ENCODE results near the gene OR13J1.
"Not testable (repeated sequence)": the region's sequence is repeated elsewhere in the genome, so short reads cannot be mapped to it uniquely, and the experiment has no call there.

OR13J1 gene

DNA sequence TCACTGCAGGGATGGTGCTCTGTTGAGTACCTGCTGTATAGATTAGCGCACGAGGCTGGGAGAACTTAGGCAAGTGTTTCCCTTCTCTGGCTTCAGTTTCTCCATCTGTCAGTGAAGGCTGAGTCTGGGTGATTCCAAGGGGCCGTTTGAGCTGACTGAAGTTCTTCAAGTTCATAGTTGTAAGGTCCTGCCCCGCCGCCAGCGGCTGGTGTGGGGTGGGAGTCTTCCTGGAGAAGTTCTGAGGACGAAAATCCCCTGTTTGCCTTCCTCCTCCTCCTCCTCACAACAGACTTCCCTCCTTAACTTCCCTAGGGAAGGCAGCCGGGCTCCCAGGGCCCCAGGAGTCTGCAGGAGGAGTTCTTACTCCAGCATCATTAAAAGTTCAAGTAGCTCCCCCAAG, 34.1 kb upstream of the OR13J1 start:
- no peak for DNase-seq (ENCODE audit: low read depth in 2 of 2)

DNA sequence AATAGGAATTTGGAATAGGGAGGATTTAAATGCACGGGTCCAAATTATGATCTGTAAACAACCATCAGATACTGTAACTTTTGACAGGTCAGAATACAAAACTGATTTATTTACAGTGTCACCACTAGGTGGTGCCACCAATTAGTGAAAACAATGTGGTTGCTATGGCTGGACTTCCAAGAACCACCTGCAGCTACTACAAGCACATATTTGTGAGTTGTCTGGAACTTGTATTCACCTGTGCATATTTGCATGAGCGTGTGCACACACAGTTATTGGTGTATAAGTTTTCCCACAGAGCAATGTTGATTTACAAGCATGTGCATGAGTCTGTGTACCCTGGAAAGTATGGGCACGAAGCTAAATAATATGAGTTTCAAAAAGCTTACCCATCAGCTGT, 32.8 kb upstream of the OR13J1 start:
- no peak for DNase-seq (ENCODE audit: low read depth in 2 of 2)

DNA sequence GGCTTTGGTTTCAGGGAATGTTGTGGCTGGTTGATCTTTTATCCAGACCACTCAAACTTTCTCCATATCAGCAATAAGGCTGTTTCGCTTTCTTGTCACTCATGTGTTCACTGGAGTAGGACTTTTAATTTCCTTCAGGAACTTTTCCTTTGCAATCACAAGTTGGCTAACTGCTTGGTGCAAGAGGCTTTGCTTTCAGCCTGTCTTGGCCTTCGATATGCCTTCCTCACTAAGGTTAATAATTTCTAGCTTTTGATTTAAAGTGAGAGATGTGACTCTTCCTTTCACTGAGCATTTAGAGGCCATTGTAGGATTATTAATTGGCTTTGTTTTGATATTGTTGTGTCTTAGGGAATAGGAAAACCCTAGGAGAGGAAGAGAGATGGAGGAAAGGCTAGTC, 28.8 kb upstream of the OR13J1 start:
- DNase-seq (ENCODE audit: low read depth in 2 of 2) = no peak

DNA sequence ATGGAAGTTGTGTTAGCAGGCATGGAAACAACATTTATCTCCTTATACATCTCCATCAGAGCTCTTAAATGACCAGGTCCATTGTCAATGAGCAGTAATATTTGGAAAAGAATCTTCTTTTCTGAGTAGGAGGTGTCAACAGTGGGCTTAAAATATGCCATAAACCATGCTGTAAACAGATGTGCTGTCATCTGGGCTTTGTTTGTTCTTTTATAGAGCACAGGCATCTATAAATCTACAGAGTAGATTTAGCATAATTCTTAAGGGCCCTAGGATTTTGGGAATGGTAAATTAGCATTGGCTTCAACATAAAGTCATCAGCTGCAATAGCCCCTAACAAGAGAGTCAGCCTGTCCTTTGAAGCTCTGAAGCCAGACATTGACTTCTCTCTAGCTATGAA, 28.1 kb upstream of the OR13J1 start:
- DNase-seq (ENCODE audit: low read depth in 2 of 2) = no peak

DNA sequence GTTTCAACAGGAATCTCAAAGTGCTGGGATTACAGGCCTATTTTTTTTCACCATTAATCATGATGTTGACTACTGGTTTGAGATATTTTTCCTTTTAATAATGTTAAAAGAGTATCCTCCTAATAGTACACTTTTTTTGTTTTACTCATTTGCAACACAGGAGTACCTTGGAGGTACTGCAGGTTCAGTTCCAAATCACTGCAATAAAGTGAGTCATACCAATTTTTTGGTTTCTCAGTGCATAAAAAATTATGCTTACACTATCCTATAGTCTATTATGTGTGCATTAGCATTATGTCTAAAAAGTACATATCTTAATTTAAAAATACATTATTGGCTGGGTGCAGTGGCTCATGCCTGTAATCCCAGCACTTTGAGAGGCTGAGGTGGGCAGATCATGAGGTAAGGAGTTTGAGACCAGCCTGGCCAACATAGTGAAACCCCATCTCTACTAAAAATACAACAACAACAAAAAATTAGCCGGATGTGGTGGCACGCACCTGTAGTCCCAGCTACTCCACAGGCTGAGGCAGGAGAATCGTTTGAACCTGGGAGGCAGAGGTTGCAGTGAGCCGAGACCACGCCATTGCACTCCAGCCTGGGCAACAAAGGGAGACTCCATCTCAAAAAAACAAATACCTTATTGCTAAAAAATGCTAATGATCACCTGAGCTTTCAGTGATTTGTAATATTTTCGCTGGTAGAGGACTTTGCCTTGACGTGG, 27.3 kb upstream of the OR13J1 start:
- not testable (repeated sequence) for DNase-seq (ENCODE audit: low read depth in 2 of 2)

DNA sequence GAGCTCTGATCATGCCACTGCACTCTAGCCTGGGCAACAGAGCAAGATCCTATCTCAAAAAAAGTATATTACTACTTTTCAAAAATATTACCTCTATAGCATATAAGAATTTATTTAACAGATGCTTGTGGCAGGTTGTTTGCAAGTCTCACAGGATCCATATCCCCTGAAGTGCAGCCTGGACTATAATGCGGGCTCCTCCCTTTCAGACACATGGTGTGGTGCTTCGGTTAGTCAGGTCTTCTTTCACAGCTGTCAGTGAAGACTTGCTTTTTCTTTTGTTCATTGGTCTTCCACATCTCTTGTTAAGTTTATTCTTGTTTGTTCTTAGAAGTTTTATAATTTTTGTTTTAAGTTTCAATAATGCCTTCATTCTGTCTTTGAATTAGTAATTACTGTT, 26.4 kb upstream of the OR13J1 start:
- no peak for DNase-seq (ENCODE audit: low read depth in 2 of 2)

DNA sequence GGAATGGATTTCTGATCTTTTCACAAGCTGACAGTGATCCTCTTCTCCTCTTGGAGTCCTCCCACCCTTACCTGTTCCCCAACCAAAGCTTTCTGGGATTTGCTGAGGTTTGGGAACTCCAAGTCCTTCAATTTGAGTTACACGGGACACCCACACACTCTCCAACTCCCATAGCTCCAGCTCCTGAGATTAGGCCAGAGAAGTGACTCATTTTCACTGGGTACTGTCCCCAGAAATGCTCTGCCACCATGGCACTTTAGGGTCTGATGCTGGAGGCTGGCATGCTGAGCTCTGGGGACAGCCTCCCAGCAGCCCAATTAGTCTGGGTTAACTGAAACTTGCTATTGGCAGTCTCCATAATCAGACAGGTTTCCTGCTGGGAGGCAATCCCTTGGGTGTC, 21.9 kb upstream of the OR13J1 start:
- DNase-seq (ENCODE audit: low read depth in 2 of 2) = no peak

DNA sequence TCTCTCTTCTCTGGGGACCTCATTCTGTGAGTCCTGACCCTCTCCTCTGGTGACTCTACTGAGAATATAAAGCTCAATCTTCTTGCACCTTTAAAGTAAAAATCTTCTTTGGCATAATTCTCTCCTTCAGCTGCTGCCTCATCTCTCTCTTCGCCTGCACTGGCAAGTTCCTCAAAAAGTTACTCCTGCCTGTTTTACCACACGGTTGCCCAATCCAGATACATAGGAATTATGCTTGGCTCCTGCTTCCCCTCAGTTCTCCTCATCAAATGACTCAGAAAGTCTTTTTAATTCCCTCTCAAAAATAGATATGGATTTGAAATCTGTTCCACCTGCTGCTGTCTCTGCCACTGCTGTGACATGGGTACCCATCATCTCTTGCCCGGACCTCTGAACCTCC, 21.4 kb upstream of the OR13J1 start:
- no peak for DNase-seq (ENCODE audit: low read depth in 2 of 2)

DNA sequence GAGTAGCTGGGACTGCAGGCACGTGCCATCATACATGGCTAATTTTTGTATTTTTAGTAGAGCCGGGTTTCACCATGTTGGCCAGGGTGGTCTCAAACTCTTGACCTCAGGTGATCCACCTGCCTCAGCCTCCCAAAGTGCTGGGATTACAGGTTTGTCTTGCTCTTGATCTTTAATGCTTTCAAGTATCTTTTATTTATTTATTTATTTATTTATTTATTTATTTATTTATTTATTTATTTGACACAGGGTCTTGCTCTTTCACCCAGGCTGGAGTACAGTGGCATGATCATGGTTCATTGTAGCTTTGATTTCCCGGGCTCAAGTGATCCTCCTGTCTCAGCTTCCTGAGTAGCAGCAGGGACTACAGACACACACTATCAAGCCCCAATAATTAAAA, 14.7 kb upstream of the OR13J1 start:
- DNase-seq (ENCODE audit: low read depth in 2 of 2) = not testable (repeated sequence)

DNA sequence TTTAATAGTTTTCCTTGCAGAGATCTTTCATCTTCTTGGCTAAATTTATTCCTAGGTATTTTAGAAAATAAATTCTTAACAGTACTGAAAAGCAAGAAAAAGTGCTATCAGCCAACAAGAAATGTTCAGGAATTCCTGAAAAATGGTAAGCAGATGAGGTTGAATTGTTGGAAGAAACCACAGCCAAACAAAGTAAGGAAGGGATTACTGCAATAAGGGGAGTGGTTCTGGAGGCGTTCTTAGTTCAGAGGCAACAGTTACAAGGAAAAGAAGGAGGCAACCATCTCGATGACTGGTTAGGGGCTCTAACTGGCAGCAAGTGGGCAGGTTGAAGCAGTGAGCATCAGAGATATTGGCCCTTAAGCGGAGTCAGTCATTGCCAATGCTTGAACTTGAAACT, 12.8 kb upstream of the OR13J1 start:
- DNase-seq (ENCODE audit: low read depth in 2 of 2) = no peak

DNA sequence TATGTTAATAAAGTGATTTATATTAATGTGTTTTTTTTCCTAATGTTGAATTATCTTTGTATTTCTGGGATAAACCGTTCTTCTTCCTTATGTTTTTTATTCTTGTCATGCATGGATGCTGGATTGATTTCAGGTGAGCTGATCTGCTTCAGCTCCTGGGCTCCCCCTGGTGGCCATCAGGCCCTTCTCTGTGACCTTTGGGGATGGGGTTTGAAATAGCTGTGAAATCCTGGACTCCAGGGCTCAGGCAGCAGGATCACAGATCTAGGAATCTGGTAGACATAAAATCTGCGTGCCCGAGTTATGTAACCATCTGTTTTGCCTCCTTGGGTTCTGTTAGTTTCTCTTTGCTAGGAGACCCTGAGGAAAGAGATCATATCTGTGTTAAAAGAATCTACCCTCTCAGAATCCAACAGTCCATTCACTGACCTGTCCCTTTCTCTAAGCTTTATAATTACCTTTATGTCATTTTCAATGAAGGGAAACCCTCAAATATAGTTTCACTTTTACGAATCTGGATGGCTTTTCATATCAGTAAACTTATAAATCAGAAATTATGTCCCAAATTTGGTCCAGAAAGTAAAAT, 12.2 kb upstream of the OR13J1 start:
- peak; percentile 50 to 71 for DNase-seq (ENCODE audit: low read depth in 2 of 2)

DNA sequence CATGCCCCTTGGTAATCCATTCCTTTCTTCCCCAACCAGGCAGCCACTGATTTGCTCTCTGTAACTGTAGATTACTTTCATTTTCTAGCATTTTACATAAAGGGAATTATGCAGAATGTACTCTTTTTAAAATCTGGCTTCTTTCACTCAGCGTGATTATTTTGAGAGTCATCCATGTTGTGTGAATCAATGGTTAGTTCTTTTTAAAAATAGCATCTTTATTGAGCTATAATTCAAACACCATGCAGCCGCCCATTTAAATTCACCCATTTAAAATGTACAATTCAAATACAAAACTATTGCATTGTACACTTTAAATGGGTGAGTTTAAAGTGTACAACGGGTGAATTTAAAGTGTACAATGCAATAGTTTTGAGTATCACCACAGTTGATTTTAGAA, 2.3 kb upstream of the OR13J1 start:
- DNase-seq (ENCODE audit: low read depth in 2 of 2) = no peak

DNA sequence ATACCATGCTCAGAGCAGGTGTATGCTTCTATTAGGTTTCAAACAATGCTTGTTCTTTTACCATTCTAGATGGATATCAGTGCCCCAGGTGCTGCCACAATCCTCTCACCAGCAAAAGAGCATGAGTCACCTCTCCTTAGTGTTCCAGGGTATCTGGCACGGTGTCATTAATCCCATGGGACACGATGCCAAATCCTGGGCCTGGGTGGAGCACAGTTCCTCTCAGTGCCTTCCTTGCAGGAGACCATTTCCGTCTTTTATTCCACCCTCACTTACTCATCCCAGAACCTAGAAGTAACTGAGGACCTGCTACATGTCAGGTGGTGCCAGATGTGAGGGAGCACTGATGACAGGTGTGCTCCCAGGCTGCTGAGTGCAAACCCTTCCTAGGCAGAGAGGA, 1.3 kb upstream of the OR13J1 start:
- DNase-seq (ENCODE audit: low read depth in 2 of 2) = no peak

DNA sequence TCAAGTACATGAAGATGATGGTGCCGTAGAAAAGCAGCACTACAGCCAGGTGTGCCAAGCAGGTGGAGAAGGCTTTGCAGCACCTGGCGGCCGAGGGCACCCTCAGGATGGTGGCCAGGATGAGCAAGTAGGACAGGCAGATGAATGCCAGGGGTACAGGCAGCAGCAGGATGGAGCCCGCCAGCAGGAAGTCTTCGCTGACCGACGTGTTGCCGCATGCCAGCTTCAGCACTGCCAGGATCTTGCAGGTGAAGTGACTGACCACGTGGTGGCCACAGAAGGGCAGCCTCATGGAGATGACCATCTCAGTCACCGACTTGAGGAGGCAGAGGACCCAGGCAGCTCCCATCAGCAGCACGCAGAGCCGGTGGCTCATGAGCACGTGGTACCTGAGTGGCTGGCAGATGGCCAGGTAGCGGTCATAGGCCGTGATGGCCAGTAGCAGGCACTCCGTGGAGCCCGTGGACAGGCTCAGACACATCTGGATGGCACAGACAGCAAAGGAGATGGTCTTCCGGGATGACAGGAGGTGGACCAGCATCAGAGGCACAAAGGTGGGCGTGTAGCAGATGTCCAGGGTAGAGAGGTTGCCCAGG, 482 bp downstream of the OR13J1 start:
- DNase-seq (ENCODE audit: low read depth in 2 of 2) = no peak

DNA sequence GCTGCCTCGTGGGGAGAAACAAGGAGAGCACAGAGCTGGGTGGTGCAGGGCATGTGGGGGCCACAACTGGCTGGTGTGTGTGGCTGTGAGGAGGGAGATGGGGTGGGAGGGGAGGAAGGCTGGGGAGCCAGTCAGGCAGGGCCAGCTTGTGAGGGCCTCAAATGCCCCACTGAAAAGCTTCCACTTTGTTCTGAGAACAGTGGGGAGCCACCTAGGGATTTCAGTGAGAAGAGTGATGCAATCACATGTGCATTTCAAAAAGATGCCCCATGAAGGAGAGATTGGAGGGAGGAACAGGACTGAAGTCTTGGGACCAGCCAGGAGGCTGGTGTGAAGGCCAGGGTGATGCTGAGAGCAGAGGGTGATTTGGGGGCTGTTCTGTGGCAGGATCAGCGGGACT, 1.3 kb downstream of the OR13J1 start:
- DNase-seq (ENCODE audit: low read depth in 2 of 2) = no peak

DNA sequence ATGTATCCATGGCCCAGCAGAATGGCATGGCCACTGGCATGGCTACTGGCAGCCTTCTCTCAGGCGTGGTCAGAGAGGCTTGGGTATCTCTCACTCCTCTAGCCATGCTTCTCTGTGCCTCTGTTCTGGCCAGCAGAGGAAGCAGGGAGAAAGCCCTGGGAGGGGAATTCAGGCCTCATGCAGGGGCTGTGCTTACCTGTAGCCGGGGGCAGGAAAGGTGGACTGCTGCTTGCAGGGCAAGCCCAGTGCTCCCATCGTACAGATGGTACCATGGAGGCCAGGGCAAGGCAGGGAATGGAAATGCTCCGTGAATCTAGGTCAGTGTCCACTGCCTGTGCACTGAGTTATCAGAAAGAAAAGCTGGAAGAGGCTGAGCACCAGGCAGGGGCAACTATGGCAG, 2.7 kb downstream of the OR13J1 start:
- DNase-seq (ENCODE audit: low read depth in 2 of 2) = no peak

DNA sequence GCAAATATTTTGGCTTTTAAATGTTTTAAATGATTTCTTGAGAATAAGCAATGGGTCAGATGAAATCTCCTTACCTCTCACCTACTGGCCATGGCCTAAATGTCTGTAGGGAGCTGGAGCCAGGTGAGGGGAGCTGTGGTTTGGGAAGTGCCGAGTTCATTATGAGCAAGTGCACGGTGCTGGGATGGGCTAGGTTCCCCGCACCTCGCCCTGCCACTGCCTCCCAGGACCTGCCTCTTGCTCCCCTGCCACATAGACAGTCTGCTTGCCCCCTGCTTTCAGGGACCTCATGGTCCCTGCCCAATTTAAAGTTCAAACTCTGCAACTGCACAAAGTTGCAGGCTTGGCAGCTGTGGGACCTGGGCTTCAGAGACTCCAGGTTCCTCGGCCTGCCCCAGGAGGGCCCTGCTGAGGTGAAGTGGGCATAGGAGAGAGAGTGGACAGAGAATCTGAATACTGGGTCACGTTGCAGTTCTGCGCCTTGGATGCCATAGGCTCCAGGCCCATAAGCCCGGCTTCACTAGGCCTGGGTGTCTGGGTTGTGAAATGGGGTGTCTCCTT, 5.4 kb downstream of the OR13J1 start:
- DNase-seq (ENCODE audit: low read depth in 2 of 2) = no peak

DNA sequence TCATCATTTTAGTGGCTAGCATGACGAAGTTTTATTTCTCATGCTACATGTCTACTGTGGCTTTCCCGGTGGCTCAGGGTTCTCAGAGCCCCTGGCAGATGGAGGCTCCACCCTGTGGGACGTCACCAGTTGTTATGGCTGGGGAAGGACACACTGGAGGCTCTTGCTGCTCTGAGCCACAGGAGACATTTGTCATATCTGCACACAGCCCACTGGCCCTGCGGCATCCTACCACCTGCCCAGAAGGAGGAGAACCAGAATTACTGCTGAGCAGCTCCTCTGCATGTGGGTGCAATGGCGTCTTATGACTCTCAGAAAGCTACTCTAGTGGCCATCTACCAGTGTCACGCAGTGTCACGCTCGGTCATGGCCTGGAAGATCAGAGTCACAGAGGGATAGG, 6.6 kb downstream of the OR13J1 start:
- no peak for DNase-seq (ENCODE audit: low read depth in 2 of 2)

DNA sequence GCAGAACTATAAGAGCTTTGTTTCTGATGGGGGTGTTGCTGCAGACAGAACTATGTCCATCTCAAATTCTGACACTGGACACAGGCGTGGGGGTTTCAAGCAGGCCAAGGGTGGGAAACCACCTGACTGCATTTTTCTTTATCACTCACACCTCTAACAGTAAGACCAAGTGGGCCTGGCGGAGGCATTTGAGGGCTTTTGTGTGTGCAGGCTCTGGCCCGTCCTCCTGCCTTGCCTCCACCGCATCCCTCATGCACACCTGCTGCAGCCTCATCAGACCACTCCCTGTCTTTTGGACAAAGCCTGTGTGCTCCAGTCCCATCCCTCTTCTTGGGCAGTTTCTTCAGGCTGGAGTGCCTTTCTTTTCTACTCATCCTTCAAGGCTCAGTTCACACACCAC, 7.9 kb downstream of the OR13J1 start:
- DNase-seq (ENCODE audit: low read depth in 2 of 2) = no peak

DNA sequence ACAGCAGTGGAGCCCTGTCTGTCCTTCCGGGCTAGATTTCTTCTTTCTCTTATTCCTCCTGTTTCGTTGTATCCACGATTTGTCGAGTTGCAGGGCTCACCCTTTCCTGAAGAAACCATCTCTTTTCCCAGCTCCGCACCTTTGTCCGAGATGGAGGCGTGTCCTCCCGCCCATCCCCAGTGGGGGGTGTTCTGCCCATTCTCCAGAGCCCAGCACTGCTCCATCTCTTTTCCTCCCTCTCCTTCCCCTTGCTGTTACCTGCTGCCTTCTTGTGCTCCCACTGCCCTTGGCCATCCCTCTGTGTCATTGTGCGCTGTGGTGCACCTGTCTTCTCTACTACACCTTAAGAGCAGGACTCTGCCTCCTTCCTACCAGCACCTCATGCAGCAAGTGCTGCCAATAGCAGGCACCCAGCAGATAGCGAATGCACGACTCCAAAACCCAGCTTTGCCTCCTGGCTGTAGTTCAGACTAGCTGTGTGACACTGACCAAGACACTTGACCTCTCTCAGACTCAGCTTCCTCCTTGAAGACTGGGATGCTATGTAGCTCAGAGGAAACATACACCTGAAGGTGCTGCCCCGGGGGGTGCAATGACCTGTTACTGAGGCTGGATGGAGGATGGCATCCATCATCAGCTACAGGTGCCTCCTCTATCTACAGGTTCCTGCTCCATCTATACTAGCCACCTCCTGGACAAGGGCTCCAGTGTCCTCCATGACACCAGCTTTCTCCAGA, 8.9 kb downstream of the OR13J1 start:
- no peak for DNase-seq (ENCODE audit: low read depth in 2 of 2)

DNA sequence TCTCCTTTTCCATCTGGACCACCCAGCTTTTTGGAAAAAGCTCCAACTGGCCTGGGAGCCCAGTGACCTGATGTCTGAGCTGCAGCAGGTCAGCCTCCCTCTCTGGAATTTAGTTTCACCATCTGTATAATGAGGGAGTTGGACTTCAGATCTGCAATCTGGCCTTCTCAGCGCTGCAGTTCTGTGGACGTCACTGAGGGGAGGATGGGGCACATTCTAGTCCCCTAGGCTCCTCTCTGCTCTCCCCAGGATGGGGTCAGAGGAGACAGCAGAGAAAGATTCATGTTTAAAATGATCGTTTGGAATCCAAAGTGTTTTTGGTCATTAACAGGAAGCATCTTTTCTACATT, 10.2 kb downstream of the OR13J1 start:
- no peak for DNase-seq (ENCODE audit: low read depth in 2 of 2)

DNA sequence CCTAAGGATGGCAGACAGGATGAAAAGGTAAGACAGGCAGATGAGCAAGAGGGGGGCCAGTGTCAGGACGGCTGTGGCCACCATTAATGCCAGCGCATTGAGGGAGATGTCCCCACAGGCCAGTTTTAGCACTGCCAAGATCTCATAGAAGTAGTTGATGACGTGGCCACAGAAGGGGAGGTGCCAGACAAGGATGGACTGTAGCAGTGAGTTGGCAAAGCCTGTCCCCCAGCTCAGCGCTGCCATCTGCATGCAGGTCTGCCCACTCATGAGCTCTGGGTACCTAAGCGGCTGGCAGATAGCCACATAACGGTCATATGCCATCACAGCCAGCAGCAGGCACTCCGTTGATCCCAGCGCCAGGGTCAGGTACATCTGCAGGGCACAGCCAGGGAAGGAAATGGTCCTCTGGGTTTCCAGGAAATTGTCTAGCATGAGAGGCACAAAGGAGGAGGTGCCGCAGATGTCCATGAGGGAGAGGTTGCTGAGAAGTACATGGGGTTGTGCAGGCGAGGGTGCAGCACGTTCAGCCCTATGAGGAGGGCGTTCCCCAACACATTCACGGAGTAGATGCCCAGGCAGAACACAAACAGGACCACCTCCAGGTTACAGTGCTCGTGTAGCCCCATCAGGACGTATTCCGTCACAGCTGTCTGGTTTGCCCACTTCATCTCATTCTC, 10.8 kb downstream of the OR13J1 start:
- DNase-seq (ENCODE audit: low read depth in 2 of 2) = no peak
